ENCODE data around the gene UGT1A3.
"Not testable (repeated sequence)": the region's sequence is repeated elsewhere in the genome, so short reads cannot be mapped to it uniquely, and the experiment has no call there.

Gene UGT1A3

DNA sequence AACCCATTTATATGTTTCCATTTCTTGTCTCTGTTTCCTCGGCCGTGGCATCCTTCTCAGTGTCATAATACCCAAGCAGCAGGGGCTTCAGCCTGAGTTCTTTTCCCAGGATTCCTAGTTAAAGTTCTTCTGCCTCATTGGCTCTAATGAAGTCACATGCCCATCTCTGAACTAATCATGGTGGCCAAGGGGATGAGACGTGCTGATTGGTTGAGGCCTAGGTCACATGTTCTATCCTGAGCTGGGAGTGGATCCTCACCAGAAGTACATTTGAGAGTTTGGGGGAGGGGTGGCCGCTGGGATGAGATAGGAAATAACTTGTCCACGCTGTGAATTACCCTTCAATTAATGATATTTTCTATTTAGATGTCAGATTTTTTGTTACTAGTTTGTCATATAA lies 19.9 kb upstream of the UGT1A3 start:
- no peak for DNase-seq

DNA sequence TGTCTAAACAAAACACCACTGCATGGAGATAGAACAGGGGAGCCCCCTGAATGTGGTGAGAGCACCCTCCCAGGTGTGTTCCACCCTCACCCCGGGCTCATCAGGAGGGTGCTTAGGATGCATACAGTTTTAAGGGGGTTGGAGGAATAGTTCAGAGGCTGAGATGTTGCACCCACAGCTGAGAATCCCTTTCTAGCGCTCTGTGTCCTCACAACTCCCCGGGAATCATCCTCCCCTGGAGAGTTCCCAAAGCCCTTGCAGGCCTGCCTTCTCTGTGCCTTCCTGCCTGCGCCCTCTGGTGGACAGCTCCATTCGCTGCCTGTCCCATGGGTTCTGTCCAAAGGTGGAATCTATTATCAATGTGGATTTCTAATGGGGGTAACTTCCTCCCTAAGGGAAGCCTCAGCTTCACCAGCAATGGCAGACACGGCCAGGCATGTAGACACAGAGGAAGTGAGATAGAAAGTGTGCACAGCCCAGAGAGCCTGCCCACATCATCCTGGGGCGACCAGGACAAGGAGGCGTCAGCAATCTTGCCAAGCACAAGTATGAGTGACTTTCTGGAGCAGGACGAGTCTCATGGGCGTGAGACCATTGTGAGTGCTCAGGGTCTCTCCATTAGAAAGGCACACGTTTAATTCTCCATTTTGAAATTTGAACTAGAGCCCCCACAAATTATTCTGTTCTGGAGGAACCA lies 17.4 kb upstream of the UGT1A3 start:
- DNase-seq: peak; percentile 70

DNA sequence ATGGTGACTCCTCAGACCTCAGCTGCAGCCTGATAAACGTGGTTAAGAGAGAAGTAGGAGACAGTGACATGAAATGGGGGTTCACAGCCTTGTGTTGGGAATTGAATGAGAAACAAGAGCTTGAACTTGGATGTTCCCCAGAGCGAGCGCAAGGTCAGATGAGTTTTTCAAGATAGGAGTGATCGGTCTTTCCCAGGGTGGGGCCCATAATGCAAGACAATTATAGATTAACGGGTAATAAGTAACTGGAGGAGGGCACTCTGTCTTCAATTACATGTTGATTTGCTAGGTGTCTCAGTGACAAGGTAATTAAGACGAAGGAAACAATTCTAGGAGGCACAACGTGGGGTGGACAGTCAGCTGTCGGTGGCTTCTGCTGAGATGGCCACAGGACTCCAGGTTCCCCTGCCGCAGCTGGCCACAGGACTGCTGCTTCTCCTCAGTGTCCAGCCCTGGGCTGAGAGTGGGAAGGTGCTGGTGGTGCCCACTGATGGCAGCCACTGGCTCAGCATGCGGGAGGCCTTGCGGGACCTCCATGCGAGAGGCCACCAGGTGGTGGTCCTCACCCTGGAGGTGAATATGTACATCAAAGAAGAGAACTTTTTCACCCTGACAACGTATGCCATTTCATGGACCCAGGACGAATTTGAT lies 16.1 kb upstream of the UGT1A3 start, which contains the start of gene UGT1A5:
Gene UGT1A5 (plus strand): TSS at position 297 of the 651 bp plus-strand sequence. CDS start 85 bp downstream, at position 382.
- DNase-seq: no peak

DNA sequence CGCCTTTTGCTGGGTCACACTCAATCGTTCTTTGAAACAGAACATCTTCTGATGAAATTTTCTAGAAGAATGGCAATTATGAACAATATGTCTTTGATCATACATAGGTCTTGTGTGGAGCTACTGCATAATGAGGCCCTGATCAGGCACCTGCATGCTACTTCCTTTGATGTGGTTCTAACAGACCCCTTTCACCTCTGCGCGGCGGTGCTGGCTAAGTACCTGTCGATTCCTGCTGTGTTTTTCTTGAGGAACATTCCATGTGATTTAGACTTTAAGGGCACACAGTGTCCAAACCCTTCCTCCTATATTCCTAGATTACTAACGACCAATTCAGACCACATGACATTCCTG lies 15.6 kb upstream of the UGT1A3 start:
- no peak for DNase-seq

DNA sequence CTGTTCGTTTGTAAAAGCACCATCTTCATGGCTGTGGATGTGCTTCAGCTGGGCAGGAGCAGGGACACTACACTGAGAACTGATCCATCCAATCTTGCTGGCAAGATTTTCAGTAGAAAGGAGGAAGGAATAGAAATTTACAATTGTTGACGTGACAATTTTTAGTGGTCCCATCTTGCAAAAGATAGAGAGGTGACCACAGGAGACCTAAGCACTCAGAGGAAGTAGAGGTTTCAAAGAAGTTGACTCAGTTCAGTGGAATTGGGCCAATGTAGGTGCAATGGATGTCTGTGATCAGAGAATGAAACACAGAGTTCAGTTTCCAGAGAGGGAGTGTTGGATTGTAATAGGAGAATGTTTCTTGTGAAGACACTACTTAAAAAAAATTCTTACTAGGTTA lies 14.7 kb upstream of the UGT1A3 start:
- DNase-seq: no peak

DNA sequence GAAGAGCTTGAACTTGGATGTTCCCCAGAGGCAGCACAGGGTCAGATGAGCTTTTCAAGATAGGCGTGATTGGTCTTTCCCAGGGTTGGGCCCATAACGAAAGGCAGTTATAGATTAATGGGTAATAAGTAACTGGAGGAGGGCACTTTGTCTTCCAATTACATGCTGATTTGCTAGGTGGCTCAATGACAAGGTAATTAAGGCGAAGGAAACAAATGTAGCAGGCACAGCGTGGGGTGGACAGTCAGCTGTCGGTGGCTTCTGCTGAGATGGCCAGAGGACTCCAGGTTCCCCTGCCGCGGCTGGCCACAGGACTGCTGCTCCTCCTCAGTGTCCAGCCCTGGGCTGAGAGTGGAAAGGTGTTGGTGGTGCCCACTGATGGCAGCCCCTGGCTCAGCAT lies 10.3 kb upstream of the UGT1A3 start, which contains the start of gene UGT1A4:
Gene UGT1A4 (plus strand): TSS at position 185 of the 400 bp plus-strand sequence. CDS start 85 bp downstream, at position 270.
- DNase-seq: no peak

DNA sequence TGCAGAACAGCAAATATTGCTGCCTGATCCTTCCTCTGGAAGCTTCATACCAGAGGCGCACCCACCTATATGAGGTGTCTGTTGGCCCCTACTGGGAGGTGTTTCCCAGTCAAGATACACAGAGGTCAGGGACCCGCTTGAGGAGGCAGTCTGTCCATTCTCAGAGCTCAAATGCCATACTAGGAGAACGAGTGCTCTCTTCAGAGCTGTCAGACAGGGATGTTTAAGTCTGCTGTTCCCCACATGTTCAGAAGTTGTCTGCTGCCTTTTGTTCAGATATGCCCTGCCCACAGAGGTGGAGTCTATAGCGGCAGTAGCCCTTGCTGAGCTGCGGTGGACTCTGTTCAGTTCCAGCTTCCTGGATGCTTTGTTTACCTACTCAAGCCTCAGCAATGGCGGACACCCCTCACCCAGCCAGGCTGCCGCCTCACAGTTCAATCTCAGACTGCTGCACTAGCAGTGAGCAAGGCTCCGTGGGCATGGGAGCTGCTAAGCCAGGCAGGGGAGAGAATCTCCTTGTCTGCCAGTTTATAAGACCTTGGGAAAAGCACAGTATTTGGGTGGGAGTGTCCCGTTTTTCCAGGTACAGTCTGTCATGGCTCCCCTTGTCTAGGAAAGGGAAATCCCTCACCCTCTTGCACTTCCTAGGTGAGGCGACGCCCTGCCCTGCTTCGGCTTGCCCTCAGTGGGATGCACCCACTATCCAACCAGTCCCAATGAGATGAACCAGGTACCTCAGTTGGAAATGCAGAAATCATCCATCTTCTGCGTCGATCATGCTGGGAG lies 8.2 kb downstream of the UGT1A3 start:
- not testable (repeated sequence) for DNase-seq

DNA sequence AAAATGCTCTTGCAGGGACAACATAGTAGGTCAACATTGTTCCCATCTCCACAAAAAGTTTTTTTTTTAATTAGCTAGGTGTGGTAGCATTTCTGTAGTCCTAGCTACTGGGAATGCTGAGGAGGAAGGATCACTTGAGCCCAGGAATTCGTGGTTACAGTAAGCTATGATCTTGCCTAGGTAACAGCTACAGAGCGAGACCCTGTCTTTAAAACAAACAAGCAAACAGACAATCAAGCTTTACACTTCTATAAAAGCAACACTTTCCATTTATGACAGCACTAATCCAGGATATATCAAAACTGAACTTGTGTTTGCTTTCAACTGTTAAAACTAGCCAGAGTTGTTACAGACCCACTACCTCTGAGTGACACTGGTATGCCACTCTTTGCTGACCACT lies 12.0 kb downstream of the UGT1A3 start:
- DNase-seq: no peak

DNA sequence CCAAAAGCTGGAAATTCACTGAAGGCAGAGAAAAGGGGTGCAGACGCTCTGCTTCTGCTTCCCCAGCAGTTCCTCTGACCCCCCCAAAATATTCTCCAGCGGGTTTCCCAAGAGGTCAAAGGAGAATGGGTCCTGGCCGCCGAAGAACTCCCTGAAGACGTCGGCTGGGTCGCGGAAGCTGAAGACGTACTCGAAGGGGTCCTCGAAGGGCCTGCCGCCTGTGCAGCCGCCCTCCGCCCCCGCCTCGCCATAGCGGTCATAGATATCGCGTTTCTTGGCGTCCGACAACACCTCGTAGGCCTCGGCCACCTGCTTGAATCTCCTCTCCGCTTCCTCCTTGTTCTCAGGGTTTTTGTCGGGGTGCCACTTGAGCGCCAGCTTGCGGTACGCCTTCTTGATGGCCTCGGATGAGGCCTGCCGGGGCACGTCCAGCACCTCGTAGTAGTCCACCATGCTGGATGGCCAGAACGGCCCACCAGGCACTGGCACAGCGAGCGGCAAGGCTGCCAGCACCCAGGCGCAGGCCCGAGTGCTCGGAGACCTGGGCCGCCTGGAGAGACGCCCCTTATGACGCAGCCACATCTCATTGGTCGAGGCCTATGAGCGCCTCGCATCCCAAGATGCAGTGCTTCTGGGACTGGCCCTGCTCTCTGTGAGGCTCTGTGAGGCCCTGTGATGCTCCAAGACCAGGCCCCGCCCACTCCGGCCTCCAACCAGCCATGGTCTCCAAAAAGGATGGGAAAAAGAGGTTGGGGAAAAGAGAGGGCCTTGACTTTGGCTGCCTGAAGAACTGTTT lies 14.8 kb downstream of the UGT1A3 start:
- DNase-seq: no peak

DNA sequence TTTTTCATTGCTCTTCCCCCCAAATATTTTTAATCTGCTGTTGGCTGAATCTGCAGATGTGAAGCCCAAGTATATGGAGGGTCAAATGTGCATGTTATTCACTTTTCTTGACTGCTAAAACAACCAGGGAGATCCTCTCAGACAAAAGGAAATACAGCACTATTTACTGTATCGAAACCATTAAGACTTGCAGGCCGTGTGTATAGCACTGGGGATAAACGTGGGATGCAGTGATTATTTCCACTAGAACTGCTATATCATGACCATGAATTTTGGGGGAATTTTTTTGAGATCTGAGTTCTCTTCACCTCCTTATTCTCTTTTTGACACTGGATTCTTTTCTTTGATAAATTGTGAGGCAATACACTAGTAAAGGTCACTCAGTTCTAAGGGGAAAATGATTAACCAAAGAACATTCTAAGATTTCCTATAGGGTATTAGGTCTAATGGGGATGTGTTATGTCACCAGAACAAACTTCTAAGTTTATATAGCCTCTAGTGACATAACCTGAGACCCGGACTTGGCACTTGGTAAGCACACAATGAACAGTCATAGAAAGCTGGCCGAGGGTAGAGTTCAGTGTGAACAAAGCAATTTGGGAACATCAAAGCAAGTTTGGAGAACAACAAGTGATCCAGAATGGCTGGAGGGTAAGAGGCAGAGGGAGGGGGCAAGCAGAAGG lies 16.4 kb downstream of the UGT1A3 start:
- no peak for DNase-seq

DNA sequence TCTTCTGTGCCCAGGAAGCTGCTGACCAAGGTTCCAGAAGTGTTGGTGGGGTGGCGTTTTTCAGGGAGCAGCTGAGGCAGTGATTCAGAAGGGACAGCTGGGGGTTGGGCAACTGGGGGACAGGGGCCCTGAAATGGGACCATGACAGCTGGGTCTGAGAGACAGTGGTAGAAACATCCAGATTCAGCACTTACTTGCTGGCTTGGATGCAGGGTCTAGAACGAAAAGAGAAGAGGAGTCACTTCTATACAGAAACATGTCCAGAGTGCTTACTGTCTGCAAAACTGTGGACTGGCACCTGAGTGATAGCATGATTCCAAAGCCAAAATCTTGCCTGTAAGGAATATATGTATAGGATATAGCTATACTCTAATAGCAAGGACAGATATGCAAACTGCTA lies 17.0 kb downstream of the UGT1A3 start:
- DNase-seq: not testable (repeated sequence)

DNA sequence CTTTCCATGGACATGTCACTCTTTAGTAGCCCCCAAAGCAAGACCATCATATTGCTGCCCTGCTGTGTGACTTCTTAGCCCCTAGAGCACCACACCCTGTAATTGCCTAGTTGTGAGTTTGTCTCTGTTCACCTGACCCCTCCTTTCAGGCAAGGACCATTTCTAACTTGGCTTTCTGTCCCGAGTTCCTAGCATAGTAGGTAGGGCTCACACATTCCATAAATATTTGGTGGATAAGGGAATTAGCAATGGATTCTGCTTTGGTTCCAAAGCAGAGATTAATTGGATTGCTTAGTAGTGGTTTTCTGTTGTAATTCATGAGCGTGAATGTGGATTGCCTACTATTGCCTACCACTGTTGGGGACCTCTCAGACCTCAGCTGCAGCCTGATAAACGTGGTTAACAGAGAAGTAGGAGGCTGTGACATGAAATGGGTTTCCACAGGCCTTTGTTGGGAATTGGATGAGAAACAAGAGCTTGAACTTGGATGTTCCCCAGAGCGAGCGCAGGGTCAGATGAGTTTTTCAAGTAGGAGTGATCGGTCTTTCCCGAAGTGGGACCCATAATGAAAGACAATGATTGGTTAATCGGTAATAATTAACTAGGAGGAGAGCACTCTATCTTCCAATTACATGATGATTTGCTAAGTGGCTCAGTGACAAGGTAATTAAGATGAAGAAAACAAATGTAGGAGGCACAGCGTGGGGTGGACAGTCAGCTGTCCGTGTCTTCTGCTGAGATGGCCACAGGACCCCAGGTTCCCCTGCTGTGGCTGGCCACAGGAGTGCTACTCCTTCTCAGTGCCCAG lies 17.8 kb downstream of the UGT1A3 start:
- DNase-seq: no peak

DNA sequence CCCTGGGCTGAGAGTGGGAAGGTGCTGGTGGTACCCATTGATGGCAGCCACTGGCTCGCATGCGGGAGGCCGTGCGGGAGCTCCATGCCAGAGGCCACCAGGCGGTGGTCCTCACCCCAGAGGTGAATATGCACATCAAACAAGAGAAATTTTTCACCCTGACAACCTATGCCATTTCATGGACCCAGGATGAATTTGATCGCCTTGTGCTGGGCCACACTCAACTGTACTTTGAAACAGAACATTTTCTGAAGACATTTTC lies 18.4 kb downstream of the UGT1A3 start:
- no peak for DNase-seq

DNA sequence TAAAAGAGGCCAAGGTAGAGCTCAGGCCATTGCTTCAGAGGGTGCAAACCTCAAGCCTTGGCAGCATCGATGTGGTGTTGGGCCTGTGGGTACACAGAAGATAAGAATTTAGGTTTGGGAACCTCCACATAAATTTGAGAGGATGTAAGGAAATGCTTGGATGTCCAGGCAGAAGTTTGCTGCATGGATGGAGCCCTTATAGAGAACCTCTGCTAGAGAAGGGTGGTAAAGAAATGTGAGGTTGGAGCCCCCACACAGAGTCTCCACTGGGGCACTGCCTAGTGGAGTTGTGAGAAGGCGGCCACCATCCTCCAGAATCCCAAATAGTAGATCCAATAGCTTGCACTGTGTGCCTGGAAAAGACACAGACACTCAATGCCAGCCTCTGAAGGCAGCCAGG lies 21.8 kb downstream of the UGT1A3 start:
- not testable (repeated sequence) for DNase-seq

DNA sequence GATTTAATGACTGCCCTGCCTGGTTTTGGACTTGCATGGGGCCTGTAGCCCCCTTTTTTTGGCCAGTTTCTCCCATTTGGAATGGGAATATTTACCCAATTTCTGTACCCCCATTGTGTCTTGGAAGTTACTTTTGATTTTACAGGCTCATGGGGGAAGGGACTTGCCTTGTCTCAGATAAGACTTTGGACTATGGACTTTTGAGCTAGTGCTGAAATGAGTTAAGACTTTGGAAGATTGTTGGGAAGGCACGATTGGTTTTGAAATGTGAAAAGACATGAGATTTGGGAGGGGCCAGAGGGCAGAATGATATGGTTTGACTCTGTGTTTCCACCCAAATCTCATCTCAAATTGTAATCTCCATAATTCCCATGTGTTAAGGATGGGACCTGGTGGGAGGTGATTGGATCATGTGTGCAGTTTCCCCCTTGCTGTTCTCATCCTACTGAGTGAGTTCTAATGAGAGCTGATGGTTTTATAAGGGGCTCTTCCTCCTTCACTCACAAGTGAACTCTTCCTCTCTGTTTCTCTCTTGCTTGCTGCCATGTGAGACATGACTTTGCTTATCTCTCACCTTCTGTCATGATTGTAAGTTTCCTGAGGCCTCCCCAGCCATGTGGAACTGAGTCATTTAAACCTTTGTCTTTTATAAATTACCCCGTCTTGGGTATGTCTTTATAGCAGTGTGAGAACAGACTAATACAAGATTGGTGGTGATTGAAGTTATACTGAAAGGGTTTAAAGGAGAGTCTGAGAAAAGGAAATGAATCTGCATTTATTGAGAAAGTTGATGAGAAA lies 22.6 kb downstream of the UGT1A3 start:
- DNase-seq: not testable (repeated sequence)

DNA sequence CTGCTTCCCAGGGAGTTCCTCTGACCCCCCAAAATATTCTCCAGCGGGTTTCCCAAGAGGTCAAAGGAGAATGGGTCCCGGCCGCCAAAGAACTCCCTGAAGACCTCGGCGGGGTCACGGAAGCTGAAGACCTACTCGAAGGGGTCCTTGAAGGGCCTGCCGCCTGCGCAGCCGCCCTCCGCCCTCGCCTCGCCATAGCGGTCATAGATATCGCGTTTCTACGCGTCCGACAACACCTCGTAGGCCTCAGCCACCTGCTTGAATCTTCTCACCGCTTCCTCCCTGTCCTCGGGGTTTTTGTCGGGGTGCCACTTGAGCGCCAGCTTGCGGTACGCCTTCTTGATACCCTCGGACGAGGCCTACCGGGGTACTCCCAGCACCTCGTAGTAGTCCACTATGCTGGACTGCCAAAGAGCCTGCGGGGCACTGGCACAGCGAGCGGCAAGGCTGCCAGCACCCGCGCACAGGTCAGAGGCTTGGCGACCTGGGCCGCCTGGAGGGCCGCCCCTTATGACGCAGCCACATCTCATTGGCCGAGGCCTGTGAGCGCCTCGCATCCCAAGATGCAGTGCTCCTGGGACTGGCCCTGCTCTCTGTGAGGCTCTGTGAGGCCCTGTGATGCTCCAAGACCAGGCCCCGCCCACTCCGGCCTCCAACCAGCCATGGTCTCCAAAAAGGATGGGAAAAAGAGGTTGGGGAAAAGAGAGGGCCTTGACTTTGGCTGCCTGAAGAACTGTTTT lies 26.2 kb downstream of the UGT1A3 start:
- DNase-seq: no peak

DNA sequence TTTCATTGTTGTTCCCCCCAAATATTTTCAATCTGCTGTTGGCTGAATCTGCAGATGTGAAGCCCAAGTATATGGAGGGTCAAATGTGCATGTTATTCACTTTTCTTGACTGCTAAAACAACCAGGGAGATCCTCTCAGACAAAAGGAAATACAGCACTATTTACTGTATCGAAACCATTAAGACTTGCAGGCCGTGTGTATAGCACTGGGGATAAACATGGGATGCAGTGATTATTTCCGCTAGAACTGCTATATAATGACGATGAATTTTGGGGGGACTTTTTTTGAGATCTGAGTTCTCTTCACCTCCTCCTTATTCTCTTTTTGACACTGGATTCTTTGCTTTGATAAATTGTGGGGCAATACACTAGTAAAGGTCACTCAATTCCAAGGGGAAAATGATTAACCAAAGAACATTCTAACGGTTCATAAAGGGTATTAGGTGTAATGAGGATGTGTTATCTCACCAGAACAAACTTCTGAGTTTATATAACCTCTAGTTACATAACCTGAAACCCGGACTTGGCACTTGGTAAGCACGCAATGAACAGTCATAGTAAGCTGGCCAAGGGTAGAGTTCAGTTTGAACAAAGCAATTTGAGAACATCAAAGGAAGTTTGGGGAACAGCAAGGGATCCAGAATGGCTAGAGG lies 27.7 kb downstream of the UGT1A3 start:
- no peak for DNase-seq

DNA sequence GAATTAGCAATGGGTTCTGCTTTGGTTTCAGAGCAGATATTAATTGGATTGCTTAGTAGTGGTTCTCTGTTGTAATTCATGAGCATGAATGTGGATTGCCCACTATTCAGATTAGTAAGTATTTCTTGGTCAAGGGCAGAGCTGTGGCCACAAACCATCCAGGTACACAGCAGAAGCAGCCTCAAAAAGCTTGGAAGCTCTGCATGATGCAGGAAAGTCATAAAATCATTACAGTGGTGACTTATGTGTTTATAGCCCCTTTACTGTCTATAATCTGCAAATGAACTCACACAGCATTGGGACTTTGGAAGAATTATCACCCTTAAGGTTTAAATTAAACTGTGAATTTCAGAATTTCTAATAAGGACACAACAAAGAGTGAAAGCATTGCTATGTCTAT lies 29.3 kb downstream of the UGT1A3 start:
- no peak for DNase-seq

DNA sequence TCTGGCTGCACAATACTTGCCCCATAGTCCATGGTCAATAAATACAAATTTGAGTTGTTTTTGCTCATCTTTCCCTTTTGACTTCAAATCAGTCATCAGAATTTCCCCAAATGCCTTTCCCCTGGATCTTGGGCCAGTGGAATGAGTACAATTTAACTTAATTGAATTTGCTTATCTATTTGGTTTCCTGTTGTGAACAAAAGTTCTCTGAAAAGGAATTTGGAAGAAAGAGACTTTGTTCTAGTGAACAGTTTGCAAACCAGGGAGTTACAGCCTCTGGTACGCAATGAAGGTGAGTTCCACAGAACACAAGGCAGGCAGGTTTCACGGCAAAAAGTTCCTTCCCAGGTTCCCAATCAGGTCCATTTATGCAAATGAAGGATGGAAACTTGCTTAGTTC lies 30.0 kb downstream of the UGT1A3 start:
- no peak for DNase-seq

DNA sequence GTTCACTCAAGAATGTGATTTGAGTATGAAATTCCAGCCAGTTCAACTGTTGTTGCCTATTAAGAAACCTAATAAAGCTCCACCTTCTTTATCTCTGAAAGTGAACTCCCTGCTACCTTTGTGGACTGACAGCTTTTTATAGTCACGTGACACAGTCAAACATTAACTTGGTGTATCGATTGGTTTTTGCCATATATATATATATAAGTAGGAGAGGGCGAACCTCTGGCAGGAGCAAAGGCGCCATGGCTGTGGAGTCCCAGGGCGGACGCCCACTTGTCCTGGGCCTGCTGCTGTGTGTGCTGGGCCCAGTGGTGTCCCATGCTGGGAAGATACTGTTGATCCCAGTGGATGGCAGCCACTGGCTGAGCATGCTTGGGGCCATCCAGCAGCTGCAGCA lies 31.2 kb downstream of the UGT1A3 start, which contains the start of gene UGT1A1:
Gene UGT1A1 (plus strand): TSS at position 228 of the 400 bp plus-strand sequence. CDS start 18 bp downstream, at position 246.
- no peak for DNase-seq
